Embryonic facial prominence (tissue), 1 donor: ENCODE results near the gene C1RL.
"Not testable (repeated sequence)": the region's sequence is repeated elsewhere in the genome, so short reads cannot be mapped to it uniquely, and the experiment has no call there.

Source experiments
- DNase-seq: peaks from one replicate; pipeline ENCODE4 v3.0.0-alpha.2; 2016; ENCODE audit errors: extremely low spot score

C1RL gene

DNA sequence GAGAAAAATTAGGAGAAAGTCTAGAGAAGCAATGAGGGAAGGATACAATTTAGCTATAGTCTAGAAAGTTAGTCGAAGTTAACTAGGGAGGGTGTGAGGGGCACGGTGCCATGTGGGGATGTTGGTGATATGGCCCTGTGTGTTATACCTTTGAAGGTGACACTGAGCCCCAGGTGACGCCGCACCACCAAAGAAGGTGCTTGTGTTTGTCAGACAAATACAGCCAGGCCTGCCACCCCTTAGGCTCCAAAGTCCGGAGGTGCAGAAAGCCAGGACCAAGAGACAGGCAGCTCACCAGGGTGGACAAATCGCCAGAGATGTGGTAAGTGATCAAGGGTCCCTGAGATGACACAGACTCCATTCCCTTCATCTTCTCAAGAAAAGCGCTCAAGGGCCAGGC lies 47.4 kb downstream of the C1RL start:
- no peak for DNase-seq

DNA sequence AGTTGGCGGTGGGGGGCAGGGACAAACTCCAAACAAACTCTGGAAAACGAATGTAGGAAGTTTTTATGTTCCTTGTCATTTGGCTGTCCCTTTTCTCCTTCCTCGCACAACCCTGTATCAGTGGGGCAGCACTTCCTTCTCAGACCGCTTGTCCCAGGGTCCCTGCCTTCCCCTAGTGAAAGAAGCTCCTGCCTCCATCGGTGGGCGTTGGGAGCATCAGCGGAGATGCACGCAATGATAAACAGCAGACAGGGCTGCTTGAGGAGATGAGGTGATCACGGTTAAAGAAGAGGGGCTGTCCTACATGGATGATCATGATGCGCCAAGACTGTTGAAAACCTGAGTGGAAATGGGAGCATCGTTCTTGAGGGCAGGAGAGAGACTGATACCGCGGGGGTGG lies 47.9 kb downstream of the C1RL start:
- no peak for DNase-seq

DNA sequence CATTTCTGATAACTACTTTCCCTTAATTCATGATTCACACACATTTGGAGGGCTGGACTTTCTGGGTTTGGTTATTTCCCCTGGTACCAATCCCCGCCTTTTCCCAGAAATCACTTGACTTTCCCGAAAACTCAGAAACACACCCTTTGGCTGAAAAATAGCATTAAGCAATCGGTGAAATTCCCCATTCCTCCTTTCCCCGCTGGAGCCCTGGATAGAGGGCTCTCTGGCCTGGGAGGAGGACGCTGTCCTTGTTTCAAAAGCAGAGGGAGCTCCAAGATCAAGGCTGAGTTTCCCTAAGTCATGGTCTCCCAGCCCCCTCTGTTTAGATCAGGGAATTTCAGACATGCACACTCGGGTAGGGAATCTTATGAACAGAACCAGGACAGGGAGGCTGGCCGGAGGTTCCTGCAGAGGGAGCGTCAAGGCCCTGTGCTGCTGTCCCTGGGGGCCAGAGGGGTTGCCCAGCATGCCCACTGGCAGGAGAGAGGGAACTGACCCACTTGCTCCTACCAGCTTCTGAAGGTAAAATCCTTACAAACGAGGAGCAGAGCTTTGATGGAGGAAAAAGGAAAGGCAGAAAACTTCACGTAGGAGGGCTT lies 48.6 kb downstream of the C1RL start, which contains the start of gene C1S:
Gene C1S (plus strand): TSS at position 366 of the 602 bp plus-strand sequence. CDS start 1,195 bp downstream, outside the sequence.
- peak; percentile 56 for DNase-seq

DNA sequence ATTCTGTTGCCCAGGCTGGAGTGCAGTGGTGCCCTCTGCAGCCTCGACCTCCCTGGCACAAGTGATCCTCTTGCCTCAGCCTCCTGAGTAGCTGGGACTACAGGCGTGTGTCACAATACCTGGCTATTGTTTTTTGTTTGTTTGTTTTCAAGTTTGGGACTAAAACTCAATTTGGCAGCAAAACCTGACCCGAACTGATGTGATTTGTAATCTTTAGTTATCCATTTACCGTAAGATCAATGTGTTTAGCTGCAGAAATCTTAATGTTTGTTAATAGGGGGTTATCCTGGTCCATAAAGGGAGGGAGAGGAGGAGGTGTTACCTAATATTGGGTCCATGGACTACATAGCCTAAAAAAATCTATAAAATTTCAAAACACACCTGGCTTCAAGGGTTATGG lies 49.2 kb downstream of the C1RL start:
- no peak for DNase-seq

DNA sequence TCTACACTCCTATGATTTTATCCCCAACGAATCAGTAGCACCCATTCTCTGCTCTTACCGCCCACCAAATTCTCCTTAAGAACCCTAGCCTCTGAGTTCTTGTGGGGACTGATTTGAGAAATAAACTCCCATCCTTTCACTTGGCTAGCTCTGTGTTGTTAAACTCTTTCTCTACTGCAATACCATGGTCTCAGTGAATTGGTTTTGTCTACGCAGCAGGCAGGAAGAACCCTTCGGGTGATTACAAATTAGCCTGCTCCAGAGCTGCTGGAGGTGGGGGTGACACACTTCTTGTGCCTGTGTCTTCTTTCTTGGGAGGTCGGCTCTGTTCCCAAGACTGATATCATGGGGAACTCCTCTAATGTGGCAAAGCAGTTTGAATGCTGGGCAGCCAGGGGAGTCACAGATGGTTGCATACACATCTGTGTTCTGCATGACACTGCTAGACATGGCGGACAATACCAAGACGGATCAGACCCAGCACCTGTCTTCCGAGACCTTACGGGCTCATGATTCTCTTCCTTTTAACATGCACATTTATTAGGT lies 50.1 kb downstream of the C1RL start:
- no peak for DNase-seq

DNA sequence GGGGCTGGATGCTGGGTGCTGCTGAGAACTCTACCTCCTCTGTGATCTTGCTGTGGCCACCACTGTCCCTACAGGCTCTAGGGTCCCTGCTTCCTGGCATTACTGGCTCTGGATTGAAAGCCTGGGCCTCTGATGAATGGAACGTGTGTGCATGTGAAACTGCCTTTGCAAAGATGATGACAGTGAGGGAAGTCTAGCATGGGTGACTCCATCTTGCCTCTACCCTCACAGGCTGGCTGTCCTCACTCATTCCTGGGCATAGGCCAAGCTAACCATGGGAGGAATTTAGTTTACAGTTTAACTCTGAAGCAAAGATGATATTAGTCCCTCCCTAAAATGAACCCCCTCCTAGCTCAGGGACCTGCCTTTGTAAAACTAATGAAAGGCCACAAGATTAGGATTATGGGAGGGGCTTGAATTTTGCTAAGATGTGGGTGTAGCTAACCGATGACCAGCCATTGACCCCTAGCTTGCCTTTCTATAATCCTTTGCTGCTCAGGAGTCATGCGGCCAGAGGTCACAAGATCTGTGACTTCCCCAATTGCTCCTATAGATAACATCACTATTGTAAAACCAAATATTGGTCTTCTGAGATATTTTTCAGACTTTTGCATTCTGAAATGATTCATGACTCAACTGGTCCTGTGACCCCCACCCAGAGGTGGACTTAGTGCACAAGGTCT lies 50.7 kb downstream of the C1RL start:
- no peak for DNase-seq

DNA sequence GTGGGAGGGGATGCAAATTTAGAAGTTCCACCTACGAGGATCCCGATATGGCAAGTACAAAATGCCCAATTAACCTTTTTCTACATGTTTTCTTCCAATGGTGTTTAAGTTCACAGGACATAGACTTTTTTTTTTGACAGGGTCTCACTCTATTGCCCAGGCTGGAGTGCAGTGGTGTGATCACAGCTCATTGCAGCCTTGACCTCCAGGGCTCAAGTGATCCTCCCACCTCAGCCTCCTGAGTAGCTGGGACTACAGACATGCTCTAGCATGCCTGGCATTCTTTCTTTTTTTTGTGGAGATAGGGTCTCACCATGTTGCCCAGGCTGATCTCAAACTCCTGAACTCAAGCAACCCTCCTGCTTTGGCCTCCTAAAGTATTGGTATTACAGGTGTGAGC lies 53.3 kb downstream of the C1RL start:
- DNase-seq: not testable (repeated sequence)

DNA sequence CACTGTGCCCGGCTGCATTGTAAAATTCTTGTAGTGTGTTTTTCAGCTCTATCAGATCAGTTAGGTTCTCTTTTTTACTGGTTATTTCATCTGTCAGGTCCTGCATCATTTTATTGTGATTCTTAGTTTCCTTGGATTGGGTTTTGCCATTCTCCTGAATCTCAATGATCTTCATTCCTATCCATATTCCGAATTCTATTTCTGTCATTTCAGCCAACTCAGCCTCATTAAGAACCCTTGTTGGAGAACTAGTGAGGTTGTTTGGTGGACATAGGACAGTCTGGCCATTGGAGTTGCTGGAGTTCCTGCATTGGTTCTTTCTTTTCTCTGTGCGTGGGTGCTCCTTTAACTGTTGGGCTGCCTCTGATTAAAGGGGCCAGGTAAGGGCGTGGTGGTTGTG lies 54.1 kb downstream of the C1RL start:
- no peak for DNase-seq

DNA sequence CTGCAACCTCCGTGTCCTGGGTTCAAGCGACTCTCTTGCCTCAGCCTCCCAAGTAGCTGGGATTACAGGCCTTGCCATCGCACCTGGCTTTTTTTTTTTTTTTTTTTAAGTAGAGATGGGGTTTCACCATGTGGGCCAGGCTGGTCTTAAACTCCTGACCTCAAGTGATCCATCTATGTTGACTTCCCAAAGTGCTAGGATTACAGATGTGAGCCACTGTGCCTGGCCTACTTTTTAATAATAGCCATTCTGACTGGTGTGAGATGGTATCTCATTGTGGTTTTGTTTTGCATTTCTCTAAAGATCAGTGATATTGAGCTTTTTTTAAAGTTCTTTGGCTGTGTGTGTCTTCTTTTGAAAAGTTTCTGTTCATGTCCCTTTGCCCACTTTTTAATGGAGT lies 59.0 kb downstream of the C1RL start:
- DNase-seq: not testable (repeated sequence)

DNA sequence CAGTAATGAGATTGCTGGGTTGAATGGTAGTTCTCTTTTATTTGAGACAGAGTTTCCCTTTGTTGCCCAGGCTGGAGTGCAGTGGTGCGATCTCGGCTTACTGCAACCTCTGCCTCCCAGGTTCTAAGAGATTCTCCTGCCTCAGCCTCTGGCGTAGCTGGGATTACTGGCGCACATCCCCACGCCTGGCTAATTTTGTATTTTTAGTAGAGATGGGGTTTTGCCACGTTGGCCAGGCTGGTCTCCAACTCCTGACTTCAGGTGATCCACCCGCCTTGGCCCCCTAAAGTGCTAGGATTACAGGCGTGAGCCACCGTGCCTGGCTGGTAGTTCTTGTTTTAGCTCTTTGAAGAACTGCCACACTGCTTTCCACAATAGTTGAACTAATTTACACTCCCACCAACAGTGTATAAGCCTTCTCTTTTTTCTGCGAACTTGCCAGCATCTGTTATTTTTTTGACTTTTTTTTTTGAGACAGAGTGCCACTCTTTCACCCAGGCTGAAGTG lies 59.5 kb downstream of the C1RL start:
- not testable (repeated sequence) for DNase-seq

DNA sequence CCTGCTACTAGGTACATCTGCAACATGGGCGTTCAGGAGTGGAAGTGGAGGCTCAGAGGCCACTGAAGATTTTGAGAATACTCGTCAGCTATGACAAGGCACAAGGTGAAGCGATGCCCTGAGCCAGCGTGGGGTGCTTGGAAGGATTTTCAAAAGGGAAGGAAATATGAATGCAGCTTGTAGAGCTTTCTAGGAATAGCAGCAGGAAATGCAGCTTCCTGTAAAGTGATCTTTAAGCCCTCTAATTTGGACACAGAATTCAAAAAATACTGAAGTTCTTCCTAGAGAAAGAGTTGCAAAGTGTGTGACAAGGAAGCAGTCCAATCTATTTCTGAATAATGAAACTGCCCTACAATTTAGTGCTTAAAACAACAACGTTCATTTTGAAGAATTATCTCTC lies 61.7 kb downstream of the C1RL start:
- no peak for DNase-seq

DNA sequence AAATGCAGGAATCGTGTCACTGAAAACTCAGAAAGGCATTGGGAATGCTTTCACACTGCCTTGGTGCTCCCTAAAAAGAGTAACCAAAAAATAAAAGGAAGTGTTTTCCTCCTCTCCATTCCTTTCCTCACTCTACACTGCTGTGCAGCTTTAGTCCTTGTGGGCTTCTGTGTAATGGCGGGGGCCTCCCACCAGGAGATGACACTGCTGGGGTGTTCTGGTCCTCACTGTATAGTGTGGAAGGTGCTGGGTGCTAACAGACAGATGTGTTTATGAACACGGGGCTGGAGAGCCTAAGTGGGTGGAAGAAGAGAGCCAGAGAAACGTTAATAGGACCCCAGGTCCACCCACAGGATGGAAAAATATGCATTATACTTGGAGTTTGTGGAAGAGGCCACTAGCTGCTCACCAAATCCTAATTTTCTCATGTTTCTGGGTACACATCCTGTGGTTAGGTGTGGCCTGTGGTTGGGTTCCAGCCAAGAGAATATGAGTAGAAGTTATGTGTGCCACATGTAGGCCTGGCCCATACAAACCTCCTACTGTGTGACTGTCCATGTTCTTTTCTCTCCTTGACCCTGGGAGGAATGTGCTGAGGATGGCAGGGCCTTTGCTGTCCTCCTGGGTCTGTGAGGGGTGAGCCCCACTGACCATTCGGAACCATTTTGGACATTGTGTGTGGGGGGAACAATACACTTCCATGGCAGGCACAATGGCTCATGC lies 62.5 kb downstream of the C1RL start:
- no peak for DNase-seq

DNA sequence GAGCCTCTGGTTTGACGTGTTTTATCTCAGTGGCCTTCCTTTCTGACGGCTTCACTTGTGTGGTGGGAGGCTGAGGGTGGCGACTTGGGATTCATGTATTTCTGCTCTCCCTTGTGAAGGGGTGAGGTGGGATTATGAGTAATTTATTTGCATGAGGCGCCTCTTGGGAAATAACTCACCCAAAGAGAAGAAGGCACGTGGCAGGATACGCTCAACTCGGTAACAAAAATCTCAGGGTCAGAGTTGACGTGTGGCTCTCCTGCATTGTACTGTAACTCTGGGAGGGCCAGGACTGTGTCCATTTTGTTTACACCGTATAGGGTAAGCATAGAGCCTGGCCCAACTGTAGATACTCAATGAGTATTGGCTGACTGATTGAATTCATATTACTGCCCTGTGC lies 63.1 kb downstream of the C1RL start:
- DNase-seq: no peak
